ENCODE measurements around the gene ACTN3.
A peak's percentile ranks its signal among the peaks of the same experiment; 100 is the strongest.
"Not testable (repeated sequence)": the region's sequence is repeated elsewhere in the genome, so short reads cannot be mapped to it uniquely, and the experiment has no call there.

ACTN3 gene

GRCh38 chr11:66532784-66533183 is 13.9 kb upstream of the ACTN3 start:
- H3K27ac Mint-ChIP-seq = no peak overlapping the region
- intact Hi-C loops (cut with micrococcal nuclease) = no loop called here
- no peaks in the 10 kb centered on the region for H3K9me3 Mint-ChIP-seq
- H3K27me3 Mint-ChIP-seq = no peaks in the 10 kb centered on the region
- H3K4me1 Mint-ChIP-seq (ENCODE audit: low read depth) = peaks cover 6% of the 10 kb centered on the region
- H3K4me3 Mint-ChIP-seq = no peak overlapping the region
- peaks cover 85% of the 10 kb centered on the region for H3K36me3 Mint-ChIP-seq (ENCODE audit: low read depth)

- Mint-ChIP-seq H3K36me3 (ENCODE audit: low read depth) (peaks cover 93% of the 10 kb centered on the region), H3K4me1 (ENCODE audit: low read depth) (peaks cover 32% of the 10 kb centered on the region), H3K9me3 (no peaks in the 10 kb centered on the region), H3K27me3 (no peaks in the 10 kb centered on the region), H3K27ac (no peak overlapping the region), H3K4me3 (no peak overlapping the region)
- intact Hi-C loops (cut with micrococcal nuclease) = no loop called here
These were observed 7.4 kb upstream of the ACTN3 start for GRCh38 chr11:66539170-66539869.

- no peak overlapping the region for H3K4me3 Mint-ChIP-seq
- H3K27ac Mint-ChIP-seq = no peak overlapping the region
- H3K36me3 Mint-ChIP-seq (ENCODE audit: low read depth) = peaks cover 89% of the 10 kb centered on the region
- peaks cover 35% of the 10 kb centered on the region for H3K4me1 Mint-ChIP-seq (ENCODE audit: low read depth)
- no peaks in the 10 kb centered on the region for H3K27me3 Mint-ChIP-seq
- intact Hi-C loops (cut with micrococcal nuclease) = no loop called here
- H3K9me3 Mint-ChIP-seq = no peaks in the 10 kb centered on the region
These were observed 6.9 kb upstream of the ACTN3 start for GRCh38 chr11:66539870-66540213.

- intact Hi-C loops (cut with micrococcal nuclease); H3K9me3 Mint-ChIP-seq; H3K4me3 Mint-ChIP-seq; H3K27me3 Mint-ChIP-seq; H3K27ac Mint-ChIP-seq: not testable (repeated sequence)
- Mint-ChIP-seq H3K4me1 (ENCODE audit: low read depth) (peaks cover 41% of the 10 kb centered on the region), H3K36me3 (ENCODE audit: low read depth) (peaks cover 81% of the 10 kb centered on the region)
These were observed 6.1 kb upstream of the ACTN3 start for GRCh38 chr11:66540598-66540997.

GRCh38 chr11:66541892-66542291 is 4.8 kb upstream of the ACTN3 start:
- Mint-ChIP-seq H3K4me1 (ENCODE audit: low read depth) (peaks cover 41% of the 10 kb centered on the region), H3K27me3 (peaks cover 8% of the 10 kb centered on the region), H3K9me3 (no peaks in the 10 kb centered on the region), H3K36me3 (ENCODE audit: low read depth) (peaks cover 68% of the 10 kb centered on the region), H3K27ac (peak overlapping the region; percentile 76), H3K4me3 (peak overlapping the region; percentile 11)
- intact Hi-C loops (cut with micrococcal nuclease) = no loop called here

GRCh38 chr11:66542362-66542761 is 4.3 kb upstream of the ACTN3 start:
- H3K4me3 Mint-ChIP-seq = peak overlapping the region; percentile 11
- H3K27ac Mint-ChIP-seq = peak overlapping the region; percentile 76
- no peaks in the 10 kb centered on the region for H3K9me3 Mint-ChIP-seq
- intact Hi-C loops (cut with micrococcal nuclease) = no loop called here
- H3K4me1 Mint-ChIP-seq (ENCODE audit: low read depth) = peaks cover 41% of the 10 kb centered on the region
- peaks cover 13% of the 10 kb centered on the region for H3K27me3 Mint-ChIP-seq
- peaks cover 63% of the 10 kb centered on the region for H3K36me3 Mint-ChIP-seq (ENCODE audit: low read depth)

- Mint-ChIP-seq H3K27ac (peak overlapping the region; percentile 76), H3K4me1 (ENCODE audit: low read depth) (peaks cover 41% of the 10 kb centered on the region), H3K36me3 (ENCODE audit: low read depth) (peaks cover 52% of the 10 kb centered on the region), H3K4me3 (peak overlapping the region; percentile 18), H3K9me3 (no peaks in the 10 kb centered on the region), H3K27me3 (peaks cover 21% of the 10 kb centered on the region)
- intact Hi-C loops (cut with micrococcal nuclease) = no loop called here
These were observed 3.2 kb upstream of the ACTN3 start for GRCh38 chr11:66543263-66544107.

- Mint-ChIP-seq H3K4me1 (ENCODE audit: low read depth) (peaks cover 41% of the 10 kb centered on the region), H3K36me3 (ENCODE audit: low read depth) (peaks cover 37% of the 10 kb centered on the region), H3K4me3 (peak overlapping the region; percentile 79), H3K27me3 (peaks cover 33% of the 10 kb centered on the region), H3K27ac (peak overlapping the region; percentile 76)
- intact Hi-C loops (cut with micrococcal nuclease); H3K9me3 Mint-ChIP-seq: not testable (repeated sequence)
These were observed 1.8 kb upstream of the ACTN3 start for GRCh38 chr11:66544952-66545351.

GRCh38 chr11:66545701-66546367 is 869 bp upstream of the ACTN3 start, which contains the start of gene ZDHHC24:
Gene ZDHHC24, minus strand, starts transcription at chr11:66546048. Its CDS starts 45 bp downstream, at chr11:66546003.
- H3K36me3 Mint-ChIP-seq (ENCODE audit: low read depth) = peaks cover 29% of the 10 kb centered on the region
- H3K9me3 Mint-ChIP-seq = no peaks in the 10 kb centered on the region
- peak within 1 kb of the TSS; percentile 79 for H3K4me3 Mint-ChIP-seq
- peaks cover 41% of the 10 kb centered on the region for H3K4me1 Mint-ChIP-seq (ENCODE audit: low read depth)
- H3K27me3 Mint-ChIP-seq = peaks cover 35% of the 10 kb centered on the region
- H3K27ac Mint-ChIP-seq = peak within 1 kb of the TSS; percentile 76
- intact Hi-C loops (cut with micrococcal nuclease) = loop anchor here (1.0 kb wide), 1 partner anchor 132 kb away; no protein-coding TSS in a partner anchor

- Mint-ChIP-seq H3K36me3 (ENCODE audit: low read depth) (peaks cover 16% of the 10 kb centered on the region), H3K4me1 (ENCODE audit: low read depth) (peaks cover 31% of the 10 kb centered on the region), H3K27ac (no peak overlapping the region), H3K27me3 (peaks cover 35% of the 10 kb centered on the region), H3K9me3 (no peaks in the 10 kb centered on the region), H3K4me3 (no peak overlapping the region)
- intact Hi-C loops (cut with micrococcal nuclease) = loop anchor here (1.0 kb wide), 1 partner anchor 131 kb away; no protein-coding TSS in a partner anchor
These were observed 411 bp downstream of the ACTN3 start for GRCh38 chr11:66546966-66547661.

- H3K36me3 Mint-ChIP-seq (ENCODE audit: low read depth) = peaks cover 11% of the 10 kb centered on the region
- no peak overlapping the region for H3K27ac Mint-ChIP-seq
- intact Hi-C loops (cut with micrococcal nuclease) = no loop called here
- no peak overlapping the region for H3K4me3 Mint-ChIP-seq
- peaks cover 26% of the 10 kb centered on the region for H3K4me1 Mint-ChIP-seq (ENCODE audit: low read depth)
- H3K27me3 Mint-ChIP-seq = peaks cover 35% of the 10 kb centered on the region
- no peaks in the 10 kb centered on the region for H3K9me3 Mint-ChIP-seq
These were observed 933 bp downstream of the ACTN3 start for GRCh38 chr11:66547662-66548009.

- intact Hi-C loops (cut with micrococcal nuclease) = no loop called here
- no peak overlapping the region for H3K4me3 Mint-ChIP-seq
- no peak overlapping the region for H3K27ac Mint-ChIP-seq
- peaks cover 7% of the 10 kb centered on the region for H3K36me3 Mint-ChIP-seq (ENCODE audit: low read depth)
- peaks cover 35% of the 10 kb centered on the region for H3K27me3 Mint-ChIP-seq
- H3K9me3 Mint-ChIP-seq = no peaks in the 10 kb centered on the region
- peaks cover 22% of the 10 kb centered on the region for H3K4me1 Mint-ChIP-seq (ENCODE audit: low read depth)
These were observed 1.3 kb downstream of the ACTN3 start for GRCh38 chr11:66548041-66548440.

- H3K9me3 Mint-ChIP-seq = no peaks in the 10 kb centered on the region
- no peaks in the 10 kb centered on the region for H3K36me3 Mint-ChIP-seq (ENCODE audit: low read depth)
- no peak overlapping the region for H3K4me3 Mint-ChIP-seq
- peaks cover 12% of the 10 kb centered on the region for H3K4me1 Mint-ChIP-seq (ENCODE audit: low read depth)
- intact Hi-C loops (cut with micrococcal nuclease) = no loop called here
- H3K27ac Mint-ChIP-seq = no peak overlapping the region
- peaks cover 35% of the 10 kb centered on the region for H3K27me3 Mint-ChIP-seq
These were observed 2.3 kb downstream of the ACTN3 start for GRCh38 chr11:66548774-66549630.
